Uterus (tissue), 4 donors: ENCODE results near the gene MAPT. TPM values are rescaled to one million over a fixed set of nuclear protein-coding genes. Genes with fewer than 3 reads are reported as not detected.

Source experiments
- DNase-seq, 2 donors: peaks; one replicate each; pipeline ENCODE4 v3.0.0-alpha.2; 2019 to 2020
- H3K27ac ChIP-seq, 2 donors: fragments of 200-600 bp; sonication (generic); 1 replicate in 1 of 2; 2 replicates in 1 of 2; pipeline ENCODE4 v1.5.1; 2016 to 2018
- H3K27me3 ChIP-seq, 2 donors: fragments of 200-600 bp; sonication (generic); one replicate each; pipeline ENCODE4 v1.5.1; 2018 to 2019; ENCODE audit warnings: control low read depth in 1 of 2
- H3K36me3 ChIP-seq, 2 donors: fragments of 200-600 bp; sonication (generic); one replicate each; pipeline ENCODE4 v1.5.1; 2019; ENCODE audit warnings: control low read depth in 1 of 2
- H3K4me1 ChIP-seq, 2 donors: fragments of 200-600 bp; sonication (generic); one replicate each; pipeline ENCODE4 v1.5.1; 2018 to 2019; ENCODE audit warnings: control low read depth in 1 of 2
- H3K4me3 ChIP-seq, 2 donors: fragments of 200-600 bp; sonication (generic); 1 replicate in 1 of 2; 2 replicates in 1 of 2; pipeline ENCODE4 v1.5.1; 2018 to 2019; ENCODE audit warnings: mild to moderate bottlenecking in 1 of 2
- H3K9me3 ChIP-seq, 2 donors: fragments of 200-600 bp; sonication (generic); one replicate each; pipeline ENCODE4 v1.5.1; 2019; ENCODE audit warnings: control low read depth in 1 of 2
- POLR2A ChIP-seq, 2 donors: fragments of 450-650 bp; IDR thresholded peaks; one replicate each; pipeline ENCODE4 v1.6.1; 2016; ENCODE audit warnings: antibody characterized with exemption in 2 of 2, mild to moderate bottlenecking in 1 of 2, moderate library complexity in 1 of 2
- intact Hi-C: fragments of 100-400 bp; cut with DNase I; formaldehyde crosslinking; loops from one replicate; pipeline ENCODE4 v1.15.1; 2023; ENCODE audit warnings: low total_unique reads
- total RNA-seq, 4 donors: library from RNA; depleted of rRNA in 3 of 4; stranded (reverse); fragments of >200 nt in 3 of 4; gene quantifications; one replicate each; pipeline versions ENCODE4 v1.1.0 to v1.2.4, GENCODE V29; 2014 to 2023
- TF ChIP-seq, protein P1 (sequence below), 4 experiments: fragments of 200-600 bp in 2 of 4; fragments of 450-650 bp in 2 of 4; sonication (generic) in 2 of 4; IDR thresholded peaks; one replicate each; pipeline ENCODE4 v1.5.1; 2016 to 2019; ENCODE audit warnings: antibody characterized with exemption in 4 of 4, mild to moderate bottlenecking in 2 of 4, moderate library complexity in 1 of 4
- donor health status: DM: yes; HTN: yes; CAD: no.

The MAPT gene
- total RNA-seq, 4 donors from 2014 or later = 0.26 to 4.1 (median 1.5) TPM; not detected in 1

DNA sequence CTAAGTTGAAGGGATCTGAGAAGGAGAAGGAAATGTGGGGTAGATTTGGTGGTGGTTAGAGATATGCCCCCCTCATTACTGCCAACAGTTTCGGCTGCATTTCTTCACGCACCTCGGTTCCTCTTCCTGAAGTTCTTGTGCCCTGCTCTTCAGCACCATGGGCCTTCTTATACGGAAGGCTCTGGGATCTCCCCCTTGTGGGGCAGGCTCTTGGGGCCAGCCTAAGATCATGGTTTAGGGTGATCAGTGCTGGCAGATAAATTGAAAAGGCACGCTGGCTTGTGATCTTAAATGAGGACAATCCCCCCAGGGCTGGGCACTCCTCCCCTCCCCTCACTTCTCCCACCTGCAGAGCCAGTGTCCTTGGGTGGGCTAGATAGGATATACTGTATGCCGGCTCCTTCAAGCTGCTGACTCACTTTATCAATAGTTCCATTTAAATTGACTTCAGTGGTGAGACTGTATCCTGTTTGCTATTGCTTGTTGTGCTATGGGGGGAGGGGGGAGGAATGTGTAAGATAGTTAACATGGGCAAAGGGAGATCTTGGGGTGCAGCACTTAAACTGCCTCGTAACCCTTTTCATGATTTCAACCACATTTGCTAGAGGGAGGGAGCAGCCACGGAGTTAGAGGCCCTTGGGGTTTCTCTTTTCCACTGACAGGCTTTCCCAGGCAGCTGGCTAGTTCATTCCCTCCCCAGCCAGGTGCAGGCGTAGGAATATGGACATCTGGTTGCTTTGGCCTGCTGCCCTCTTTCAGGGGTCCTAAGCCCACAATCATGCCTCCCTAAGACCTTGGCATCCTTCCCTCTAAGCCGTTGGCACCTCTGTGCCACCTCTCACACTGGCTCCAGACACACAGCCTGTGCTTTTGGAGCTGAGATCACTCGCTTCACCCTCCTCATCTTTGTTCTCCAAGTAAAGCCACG, 133.0 kb downstream of the MAPT start:
- no peaks in the 10 kb centered on the region for H3K27me3 ChIP-seq
- no peak overlapping the region for H3K27ac ChIP-seq
- no peak for DNase-seq
- intact Hi-C loops = no loop called here
- H3K4me3 ChIP-seq = no peak overlapping the region
- H3K4me1 ChIP-seq = no peaks in the 10 kb centered on the region
- H3K36me3 ChIP-seq = no peaks in the 10 kb centered on the region
- TF ChIP-seq, protein P1, sequence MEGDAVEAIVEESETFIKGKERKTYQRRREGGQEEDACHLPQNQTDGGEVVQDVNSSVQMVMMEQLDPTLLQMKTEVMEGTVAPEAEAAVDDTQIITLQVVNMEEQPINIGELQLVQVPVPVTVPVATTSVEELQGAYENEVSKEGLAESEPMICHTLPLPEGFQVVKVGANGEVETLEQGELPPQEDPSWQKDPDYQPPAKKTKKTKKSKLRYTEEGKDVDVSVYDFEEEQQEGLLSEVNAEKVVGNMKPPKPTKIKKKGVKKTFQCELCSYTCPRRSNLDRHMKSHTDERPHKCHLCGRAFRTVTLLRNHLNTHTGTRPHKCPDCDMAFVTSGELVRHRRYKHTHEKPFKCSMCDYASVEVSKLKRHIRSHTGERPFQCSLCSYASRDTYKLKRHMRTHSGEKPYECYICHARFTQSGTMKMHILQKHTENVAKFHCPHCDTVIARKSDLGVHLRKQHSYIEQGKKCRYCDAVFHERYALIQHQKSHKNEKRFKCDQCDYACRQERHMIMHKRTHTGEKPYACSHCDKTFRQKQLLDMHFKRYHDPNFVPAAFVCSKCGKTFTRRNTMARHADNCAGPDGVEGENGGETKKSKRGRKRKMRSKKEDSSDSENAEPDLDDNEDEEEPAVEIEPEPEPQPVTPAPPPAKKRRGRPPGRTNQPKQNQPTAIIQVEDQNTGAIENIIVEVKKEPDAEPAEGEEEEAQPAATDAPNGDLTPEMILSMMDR (IDR thresholded peaks at IDR 0.05) = no peak
- TF ChIP-seq POLR2A (IDR thresholded peaks at IDR 0.05) = no peak
- H3K9me3 ChIP-seq = no peaks in the 10 kb centered on the region

DNA sequence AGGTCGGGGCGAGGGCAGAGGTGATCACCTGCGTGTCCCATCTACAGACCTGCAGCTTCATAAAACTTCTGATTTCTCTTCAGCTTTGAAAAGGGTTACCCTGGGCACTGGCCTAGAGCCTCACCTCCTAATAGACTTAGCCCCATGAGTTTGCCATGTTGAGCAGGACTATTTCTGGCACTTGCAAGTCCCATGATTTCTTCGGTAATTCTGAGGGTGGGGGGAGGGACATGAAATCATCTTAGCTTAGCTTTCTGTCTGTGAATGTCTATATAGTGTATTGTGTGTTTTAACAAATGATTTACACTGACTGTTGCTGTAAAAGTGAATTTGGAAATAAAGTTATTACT, 133.6 kb downstream of the MAPT start:
- TF ChIP-seq POLR2A (IDR thresholded peaks at IDR 0.05) = no peak
- DNase-seq = no peak
- Histone ChIP-seq H3K27ac (no peak overlapping the region), H3K36me3 (no peaks in the 10 kb centered on the region), H3K4me1 (no peaks in the 10 kb centered on the region), H3K9me3 (no peaks in the 10 kb centered on the region), H3K4me3 (no peak overlapping the region), H3K27me3 (no peaks in the 10 kb centered on the region)
- intact Hi-C loops = no loop called here

DNA sequence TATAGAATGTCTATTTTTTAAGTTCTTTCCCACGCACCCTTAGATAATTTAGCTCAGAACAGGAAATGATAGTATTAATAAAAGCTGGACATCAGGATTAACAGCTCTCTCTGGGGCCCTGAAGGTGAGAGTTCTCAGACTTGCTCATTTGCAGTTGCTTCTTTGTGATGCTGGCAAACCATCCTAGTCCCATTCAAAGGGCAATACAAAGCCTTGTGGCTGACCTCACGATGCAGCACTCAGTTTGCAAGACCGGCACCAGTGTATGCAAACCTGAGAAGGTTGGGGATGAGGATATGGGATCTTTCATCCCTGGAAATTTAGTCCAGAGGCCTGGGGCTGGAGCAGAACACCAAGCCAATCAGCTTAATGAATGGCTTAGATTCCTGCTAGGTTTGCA, 134.0 kb downstream of the MAPT start:
- Histone ChIP-seq H3K27me3 (no peaks in the 10 kb centered on the region), H3K9me3 (no peaks in the 10 kb centered on the region), H3K4me1 (no peaks in the 10 kb centered on the region), H3K27ac (no peak overlapping the region), H3K36me3 (no peaks in the 10 kb centered on the region), H3K4me3 (no peak overlapping the region)
- DNase-seq = no peak
- intact Hi-C loops = no loop called here
- TF ChIP-seq, protein P1 (IDR thresholded peaks at IDR 0.05) = no peak
- TF ChIP-seq POLR2A (IDR thresholded peaks at IDR 0.05) = no peak

DNA sequence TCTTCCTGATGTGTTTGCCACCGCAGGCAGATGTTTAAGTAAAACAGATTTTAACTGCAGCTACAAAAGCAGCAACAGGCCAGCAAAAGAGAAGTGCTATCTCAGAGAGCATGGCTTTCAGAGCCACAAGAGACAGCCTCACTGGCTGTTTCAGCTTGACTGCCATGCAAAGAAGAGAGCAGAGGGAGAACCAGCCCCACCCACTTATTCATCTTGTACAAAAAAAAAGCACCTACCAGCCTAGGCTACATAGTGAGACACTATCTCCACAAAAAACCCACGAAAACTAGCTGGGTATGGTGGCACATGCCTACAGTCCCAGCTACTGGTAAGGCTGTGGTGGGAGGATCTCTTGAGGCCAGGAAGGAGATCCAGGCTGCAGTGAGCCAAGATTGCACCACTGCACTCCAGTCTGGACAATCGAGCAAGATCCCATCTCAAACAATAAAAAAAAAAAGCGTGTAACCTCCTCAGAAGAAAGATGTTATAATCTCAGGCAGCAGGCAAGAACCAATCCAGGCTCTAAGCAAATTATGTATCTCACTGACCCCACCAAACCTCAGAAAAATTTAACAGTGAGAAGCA, 134.7 kb downstream of the MAPT start:
- Histone ChIP-seq H3K4me1 (no peaks in the 10 kb centered on the region), H3K27me3 (no peaks in the 10 kb centered on the region), H3K4me3 (no peak overlapping the region), H3K9me3 (no peaks in the 10 kb centered on the region), H3K27ac (no peak overlapping the region), H3K36me3 (no peaks in the 10 kb centered on the region)
- TF ChIP-seq, protein P1 (IDR thresholded peaks at IDR 0.05) = no peak
- TF ChIP-seq POLR2A (IDR thresholded peaks at IDR 0.05) = no peak
- no peak for DNase-seq
- intact Hi-C loops = no loop called here

DNA sequence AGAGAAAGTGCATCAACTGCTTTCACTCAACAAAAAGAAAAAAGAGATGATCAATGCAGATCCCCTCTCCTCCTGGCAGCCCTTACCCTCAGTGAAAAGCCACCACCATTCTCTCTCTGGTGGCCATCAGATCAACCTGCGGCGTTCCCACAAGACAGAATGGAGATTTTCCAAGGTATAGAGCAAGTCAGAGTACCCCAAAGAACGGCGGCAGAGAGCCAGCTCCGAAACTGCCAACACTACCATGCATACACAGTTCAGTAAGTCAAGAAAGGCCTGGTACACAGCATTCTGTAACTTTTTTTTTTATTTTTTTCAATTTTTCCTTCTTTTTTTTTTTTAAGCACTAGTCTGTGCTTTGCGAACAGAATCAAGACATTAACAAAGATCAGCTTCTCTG, 135.3 kb downstream of the MAPT start:
- TF ChIP-seq POLR2A (IDR thresholded peaks at IDR 0.05) = no peak
- TF ChIP-seq, protein P1 (IDR thresholded peaks at IDR 0.05) = no peak
- H3K36me3 ChIP-seq = no peaks in the 10 kb centered on the region
- H3K9me3 ChIP-seq = no peaks in the 10 kb centered on the region
- H3K4me3 ChIP-seq = no peak overlapping the region
- no peaks in the 10 kb centered on the region for H3K4me1 ChIP-seq
- no peaks in the 10 kb centered on the region for H3K27me3 ChIP-seq
- intact Hi-C loops = no loop called here
- DNase-seq = no peak
- H3K27ac ChIP-seq = no peak overlapping the region
